ENCODE data around the gene VWA2. TPM values are rescaled to one million over a fixed set of nuclear protein-coding genes. Genes with fewer than 3 reads are reported as not detected.

The VWA2 gene
- polyA plus RNA-seq, 1 of the 3 experiments (the other 2 are of a cell fraction) = not detected

GRCh38 chr10:114266521-114266920 lies 27.5 kb downstream of the VWA2 start:
- ChIA-PET POLR2A (no interaction called here), CTCF (no interaction called here)
- Histone ChIP-seq H3K27ac (ENCODE audit: low read depth in 2 of 2, low read length in 1 of 2) (no peak overlapping the region), H3K36me3 (replicated peaks in 1 of 2; ENCODE audit: control insufficient read depth in 1 of 2, insufficient read depth in 2 of 2, low read length in 1 of 2) (no peaks in the 10 kb centered on the region), H3K9me3 (no peaks in the 10 kb centered on the region), H3K27me3 (ENCODE audit: insufficient read depth) (no peaks in the 10 kb centered on the region), H2AFZ (ENCODE audit: low read depth) (0 out of 2 replicates have a peak overlapping the region, but pooled peaks have one; percentile 48), H3K4me3 (ENCODE audit: low read depth in 2 of 2, low read length in 1 of 2) (no peak overlapping the region), H3K9ac (no peak overlapping the region), H3K4me2 (no peak overlapping the region), H3F3A (replicated peaks; ENCODE audit: insufficient read depth) (peaks cover 12% of the 10 kb centered on the region), H3K79me2 (ENCODE audit: insufficient read depth) (no peaks in the 10 kb centered on the region), H3K9me2 (no peaks in the 10 kb centered on the region), H4K20me1 (ENCODE audit: insufficient read depth) (no peaks in the 10 kb centered on the region), H3K4me1 (ENCODE audit: control insufficient read depth in 1 of 2, insufficient read depth in 2 of 2, low read depth in 1 of 2, low read length in 1 of 2) (peaks cover 5 to 6% of the 10 kb centered on the region in 2 experiments; a peak in 1 of 4 replicates)
- TF ChIP-seq, protein P1, sequence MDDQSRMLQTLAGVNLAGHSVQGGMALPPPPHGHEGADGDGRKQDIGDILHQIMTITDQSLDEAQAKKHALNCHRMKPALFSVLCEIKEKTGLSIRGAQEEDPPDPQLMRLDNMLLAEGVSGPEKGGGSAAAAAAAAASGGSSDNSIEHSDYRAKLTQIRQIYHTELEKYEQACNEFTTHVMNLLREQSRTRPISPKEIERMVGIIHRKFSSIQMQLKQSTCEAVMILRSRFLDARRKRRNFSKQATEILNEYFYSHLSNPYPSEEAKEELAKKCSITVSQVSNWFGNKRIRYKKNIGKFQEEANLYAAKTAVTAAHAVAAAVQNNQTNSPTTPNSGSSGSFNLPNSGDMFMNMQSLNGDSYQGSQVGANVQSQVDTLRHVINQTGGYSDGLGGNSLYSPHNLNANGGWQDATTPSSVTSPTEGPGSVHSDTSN (IDR thresholded peaks at IDR 0.05) = 0 out of 2 replicates have a peak, but pooled peaks have one; percentile 5
- no peak for TF ChIP-seq USF2 (IDR thresholded peaks at IDR 0.05; ENCODE audit: borderline replicate concordance, low read depth, low read length)
- no peak for TF ChIP-seq TCF12 (IDR thresholded peaks at IDR 0.05)
- 29% methylated on average over 5 of the region's 5 CpGs for WGBS (ENCODE audit: low lambda C conversion rate)
- DNase-seq = peak; percentile 54

GRCh38 chr10:114271075-114271778 lies 32.2 kb downstream of the VWA2 start:
- TF ChIP-seq EP300 (IDR thresholded peaks at IDR 0.05; ENCODE audit: borderline replicate concordance in 1 of 2, low read depth in 1 of 2, low read length in 1 of 2) = no peak
- TF ChIP-seq ELF1 (IDR thresholded peaks at IDR 0.05) = no peak
- Histone ChIP-seq H3F3A (replicated peaks; ENCODE audit: insufficient read depth) (peaks cover 12% of the 10 kb centered on the region), H3K27ac (ENCODE audit: low read depth in 2 of 2, low read length in 1 of 2) (peak overlapping the region in 1 of 2 experiments; percentile 64; a peak in 2 of 4 replicates), H4K20me1 (ENCODE audit: insufficient read depth) (no peaks in the 10 kb centered on the region), H3K4me2 (peak overlapping the region; percentile 50; the same call in 1 of the 2 replicates), H3K27me3 (ENCODE audit: insufficient read depth) (no peaks in the 10 kb centered on the region), H3K9ac (no peak overlapping the region), H3K36me3 (replicated peaks in 1 of 2; ENCODE audit: control insufficient read depth in 1 of 2, insufficient read depth in 2 of 2, low read length in 1 of 2) (no peaks in the 10 kb centered on the region), H3K9me2 (no peaks in the 10 kb centered on the region), H2AFZ (ENCODE audit: low read depth) (no peak overlapping the region), H3K9me3 (no peaks in the 10 kb centered on the region), H3K4me1 (ENCODE audit: control insufficient read depth in 1 of 2, insufficient read depth in 2 of 2, low read depth in 1 of 2, low read length in 1 of 2) (peaks cover 4 to 6% of the 10 kb centered on the region in 2 experiments; a peak in 1 of 4 replicates), H3K4me3 (ENCODE audit: low read depth in 2 of 2, low read length in 1 of 2) (no peak overlapping the region), H3K79me2 (ENCODE audit: insufficient read depth) (no peaks in the 10 kb centered on the region)
- no peak for DNase-seq
- POLR2A ChIA-PET = no interaction called here
- CTCF ChIA-PET = interaction anchor here (0.6 to 1.5 kb wide), 4 partner anchors 29 to 551 kb away, joined by 3 to 8 read pairs (median 5); partner anchors contain the start of gene FHIP2A
- WGBS (ENCODE audit: low lambda C conversion rate) = 87% methylated on average over 3 of the region's 3 CpGs

GRCh38 chr10:114271779-114272167 lies 32.7 kb downstream of the VWA2 start:
- Histone ChIP-seq H3K9me2 (no peaks in the 10 kb centered on the region), H3K36me3 (replicated peaks in 1 of 2; ENCODE audit: control insufficient read depth in 1 of 2, insufficient read depth in 2 of 2, low read length in 1 of 2) (no peaks in the 10 kb centered on the region), H3K4me2 (peak overlapping the region; percentile 50; the same call in 1 of the 2 replicates), H4K20me1 (ENCODE audit: insufficient read depth) (no peaks in the 10 kb centered on the region), H3K79me2 (ENCODE audit: insufficient read depth) (no peaks in the 10 kb centered on the region), H3K9ac (no peak overlapping the region), H3K4me3 (ENCODE audit: low read depth in 2 of 2, low read length in 1 of 2) (no peak overlapping the region), H3K4me1 (ENCODE audit: control insufficient read depth in 1 of 2, insufficient read depth in 2 of 2, low read depth in 1 of 2, low read length in 1 of 2) (peaks cover 0 to 6% of the 10 kb centered on the region in 2 experiments; a peak in 1 of 4 replicates), H3F3A (replicated peaks; ENCODE audit: insufficient read depth) (peaks cover 12% of the 10 kb centered on the region), H3K27me3 (ENCODE audit: insufficient read depth) (no peaks in the 10 kb centered on the region), H2AFZ (ENCODE audit: low read depth) (no peak overlapping the region), H3K27ac (ENCODE audit: low read depth in 2 of 2, low read length in 1 of 2) (peak overlapping the region in 1 of 2 experiments; percentile 64; a peak in 2 of 4 replicates), H3K9me3 (no peaks in the 10 kb centered on the region)
- POLR2A ChIA-PET = no interaction called here
- WGBS (ENCODE audit: low lambda C conversion rate) = 10% methylated on average over 4 of the region's 4 CpGs
- no peak for DNase-seq
- CTCF ChIA-PET = interaction anchor here (1.3 to 1.5 kb wide), 2 partner anchors 28 to 32 kb away, joined by 4 to 8 read pairs; no protein-coding TSS in a partner anchor
- peak; percentile 98 for TF ChIP-seq JUND (IDR thresholded peaks at IDR 0.05)
- TF ChIP-seq ELF1 (IDR thresholded peaks at IDR 0.05) = 0 out of 2 replicates have a peak, but pooled peaks have one; percentile 26
- TF ChIP-seq, protein P2, sequence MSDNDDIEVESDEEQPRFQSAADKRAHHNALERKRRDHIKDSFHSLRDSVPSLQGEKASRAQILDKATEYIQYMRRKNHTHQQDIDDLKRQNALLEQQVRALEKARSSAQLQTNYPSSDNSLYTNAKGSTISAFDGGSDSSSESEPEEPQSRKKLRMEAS (IDR thresholded peaks at IDR 0.05; ENCODE audit: low read depth) = peak; percentile 48; the same call in 1 of the 2 replicates
- TF ChIP-seq FOXM1 (IDR thresholded peaks at IDR 0.05; ENCODE audit: low read depth) = no peak
- no peak for TF ChIP-seq RCOR1 (IDR thresholded peaks at IDR 0.05; ENCODE audit: low read length)
- TF ChIP-seq, protein P1 (IDR thresholded peaks at IDR 0.05) = peak; percentile 98
- TF ChIP-seq NFIC (IDR thresholded peaks at IDR 0.05; ENCODE audit: borderline replicate concordance) = peak; percentile 85
- peak; percentile 59; the same call in 1 of the 2 replicates for TF ChIP-seq RXRA (IDR thresholded peaks at IDR 0.05; ENCODE audit: borderline replicate concordance, low read depth)
- peak in 1 of 2 experiments; percentile 77; a peak in 2 of 4 replicates for TF ChIP-seq EP300 (IDR thresholded peaks at IDR 0.05; ENCODE audit: borderline replicate concordance in 1 of 2, low read depth in 1 of 2, low read length in 1 of 2)
- TF ChIP-seq MEF2A (IDR thresholded peaks at IDR 0.05; ENCODE audit: borderline replicate concordance, low read depth) = 0 out of 2 replicates have a peak, but pooled peaks have one; percentile 24
- TF ChIP-seq USF1 (IDR thresholded peaks at IDR 0.05; ENCODE audit: borderline replicate concordance, low read depth) = 0 out of 2 replicates have a peak, but pooled peaks have one; percentile 35
- peak; percentile 82; the same call in 1 of the 2 replicates for TF ChIP-seq SIN3A (IDR thresholded peaks at IDR 0.05; ENCODE audit: borderline replicate concordance, low read depth, low read length)
- no peak for TF ChIP-seq CHD2 (IDR thresholded peaks at IDR 0.05; ENCODE audit: low read length, partially characterized antibody)
- peak; percentile 75; the same call in 1 of the 2 replicates for TF ChIP-seq TEAD4 (IDR thresholded peaks at IDR 0.05; ENCODE audit: borderline replicate concordance, insufficient read depth)

Data from SK-N-SH (cell line).